ENCODE measurements around the gene ADAMTSL3. TPM values are rescaled to one million over a fixed set of nuclear protein-coding genes. Genes with fewer than 3 reads are reported as not detected.

The ADAMTSL3 gene
- total RNA-seq, 1 donor from 2014 or later = 0.32 TPM

GRCh38 chr15:83842281-83842680 lies 188.4 kb downstream of the ADAMTSL3 start:
- H3K9me3 Mint-ChIP-seq (ENCODE audit: unreplicated experiment) = no peaks in the 10 kb centered on the region
- H3K36me3 Mint-ChIP-seq (ENCODE audit: unreplicated experiment) = no peaks in the 10 kb centered on the region
- no peak overlapping the region for H3K4me3 Mint-ChIP-seq (ENCODE audit: unreplicated experiment)
- peaks cover 2% of the 10 kb centered on the region for H3K4me1 Mint-ChIP-seq (ENCODE audit: low read depth, unreplicated experiment)
- no peaks in the 10 kb centered on the region for H3K27me3 Mint-ChIP-seq (ENCODE audit: unreplicated experiment)
- no peak for DNase-seq
- no peak for TF ChIP-seq CTCF (IDR thresholded peaks at IDR 0.05; ENCODE audit: partially characterized antibody, unreplicated experiment)
- H3K27ac Mint-ChIP-seq (ENCODE audit: unreplicated experiment) = no peak overlapping the region

GRCh38 chr15:83843471-83843871 lies 189.5 kb downstream of the ADAMTSL3 start:
- no peak for TF ChIP-seq CTCF (IDR thresholded peaks at IDR 0.05; ENCODE audit: partially characterized antibody, unreplicated experiment)
- no peak for DNase-seq
- Mint-ChIP-seq H3K9me3 (ENCODE audit: unreplicated experiment) (no peaks in the 10 kb centered on the region), H3K4me1 (ENCODE audit: low read depth, unreplicated experiment) (peaks cover 2% of the 10 kb centered on the region), H3K27me3 (ENCODE audit: unreplicated experiment) (no peaks in the 10 kb centered on the region), H3K27ac (ENCODE audit: unreplicated experiment) (no peak overlapping the region), H3K4me3 (ENCODE audit: unreplicated experiment) (no peak overlapping the region), H3K36me3 (ENCODE audit: unreplicated experiment) (no peaks in the 10 kb centered on the region)

- Mint-ChIP-seq H3K36me3 (ENCODE audit: unreplicated experiment) (no peaks in the 10 kb centered on the region), H3K4me1 (ENCODE audit: low read depth, unreplicated experiment) (peaks cover 5% of the 10 kb centered on the region), H3K27me3 (ENCODE audit: unreplicated experiment) (no peaks in the 10 kb centered on the region), H3K27ac (ENCODE audit: unreplicated experiment) (no peak overlapping the region), H3K9me3 (ENCODE audit: unreplicated experiment) (no peaks in the 10 kb centered on the region), H3K4me3 (ENCODE audit: unreplicated experiment) (no peak overlapping the region)
- no peak for TF ChIP-seq CTCF (IDR thresholded peaks at IDR 0.05; ENCODE audit: partially characterized antibody, unreplicated experiment)
- no peak for DNase-seq
These were observed 190.8 kb downstream of the ADAMTSL3 start for GRCh38 chr15:83844742-83845141.

GRCh38 chr15:83845230-83845629 lies 191.3 kb downstream of the ADAMTSL3 start:
- DNase-seq = no peak
- H3K9me3 Mint-ChIP-seq (ENCODE audit: unreplicated experiment) = no peaks in the 10 kb centered on the region
- no peaks in the 10 kb centered on the region for H3K36me3 Mint-ChIP-seq (ENCODE audit: unreplicated experiment)
- peaks cover 10% of the 10 kb centered on the region for H3K4me1 Mint-ChIP-seq (ENCODE audit: low read depth, unreplicated experiment)
- no peak overlapping the region for H3K27ac Mint-ChIP-seq (ENCODE audit: unreplicated experiment)
- no peak overlapping the region for H3K4me3 Mint-ChIP-seq (ENCODE audit: unreplicated experiment)
- H3K27me3 Mint-ChIP-seq (ENCODE audit: unreplicated experiment) = no peaks in the 10 kb centered on the region
- TF ChIP-seq CTCF (IDR thresholded peaks at IDR 0.05; ENCODE audit: partially characterized antibody, unreplicated experiment) = no peak

GRCh38 chr15:83846847-83847246 lies 192.9 kb downstream of the ADAMTSL3 start:
- Mint-ChIP-seq H3K4me3 (ENCODE audit: unreplicated experiment) (no peak overlapping the region), H3K4me1 (ENCODE audit: low read depth, unreplicated experiment) (peaks cover 15% of the 10 kb centered on the region), H3K27ac (ENCODE audit: unreplicated experiment) (no peak overlapping the region), H3K9me3 (ENCODE audit: unreplicated experiment) (no peaks in the 10 kb centered on the region), H3K36me3 (ENCODE audit: unreplicated experiment) (no peaks in the 10 kb centered on the region), H3K27me3 (ENCODE audit: unreplicated experiment) (no peaks in the 10 kb centered on the region)
- no peak for TF ChIP-seq CTCF (IDR thresholded peaks at IDR 0.05; ENCODE audit: partially characterized antibody, unreplicated experiment)
- no peak for DNase-seq

Data from glutamatergic neuron (in vitro differentiated cells).